ENCODE data around the gene DIS3. TPM values are rescaled to one million over a fixed set of nuclear protein-coding genes. Genes with fewer than 3 reads are reported as not detected.
A peak's percentile ranks its signal among the peaks of the same experiment; 100 is the strongest.

The DIS3 gene, protein sequence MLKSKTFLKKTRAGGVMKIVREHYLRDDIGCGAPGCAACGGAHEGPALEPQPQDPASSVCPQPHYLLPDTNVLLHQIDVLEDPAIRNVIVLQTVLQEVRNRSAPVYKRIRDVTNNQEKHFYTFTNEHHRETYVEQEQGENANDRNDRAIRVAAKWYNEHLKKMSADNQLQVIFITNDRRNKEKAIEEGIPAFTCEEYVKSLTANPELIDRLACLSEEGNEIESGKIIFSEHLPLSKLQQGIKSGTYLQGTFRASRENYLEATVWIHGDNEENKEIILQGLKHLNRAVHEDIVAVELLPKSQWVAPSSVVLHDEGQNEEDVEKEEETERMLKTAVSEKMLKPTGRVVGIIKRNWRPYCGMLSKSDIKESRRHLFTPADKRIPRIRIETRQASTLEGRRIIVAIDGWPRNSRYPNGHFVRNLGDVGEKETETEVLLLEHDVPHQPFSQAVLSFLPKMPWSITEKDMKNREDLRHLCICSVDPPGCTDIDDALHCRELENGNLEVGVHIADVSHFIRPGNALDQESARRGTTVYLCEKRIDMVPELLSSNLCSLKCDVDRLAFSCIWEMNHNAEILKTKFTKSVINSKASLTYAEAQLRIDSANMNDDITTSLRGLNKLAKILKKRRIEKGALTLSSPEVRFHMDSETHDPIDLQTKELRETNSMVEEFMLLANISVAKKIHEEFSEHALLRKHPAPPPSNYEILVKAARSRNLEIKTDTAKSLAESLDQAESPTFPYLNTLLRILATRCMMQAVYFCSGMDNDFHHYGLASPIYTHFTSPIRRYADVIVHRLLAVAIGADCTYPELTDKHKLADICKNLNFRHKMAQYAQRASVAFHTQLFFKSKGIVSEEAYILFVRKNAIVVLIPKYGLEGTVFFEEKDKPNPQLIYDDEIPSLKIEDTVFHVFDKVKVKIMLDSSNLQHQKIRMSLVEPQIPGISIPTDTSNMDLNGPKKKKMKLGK
- total RNA-seq = 10 to 100 TPM; 30.0 to 34.4 (median 32.5) TPM

DNA sequence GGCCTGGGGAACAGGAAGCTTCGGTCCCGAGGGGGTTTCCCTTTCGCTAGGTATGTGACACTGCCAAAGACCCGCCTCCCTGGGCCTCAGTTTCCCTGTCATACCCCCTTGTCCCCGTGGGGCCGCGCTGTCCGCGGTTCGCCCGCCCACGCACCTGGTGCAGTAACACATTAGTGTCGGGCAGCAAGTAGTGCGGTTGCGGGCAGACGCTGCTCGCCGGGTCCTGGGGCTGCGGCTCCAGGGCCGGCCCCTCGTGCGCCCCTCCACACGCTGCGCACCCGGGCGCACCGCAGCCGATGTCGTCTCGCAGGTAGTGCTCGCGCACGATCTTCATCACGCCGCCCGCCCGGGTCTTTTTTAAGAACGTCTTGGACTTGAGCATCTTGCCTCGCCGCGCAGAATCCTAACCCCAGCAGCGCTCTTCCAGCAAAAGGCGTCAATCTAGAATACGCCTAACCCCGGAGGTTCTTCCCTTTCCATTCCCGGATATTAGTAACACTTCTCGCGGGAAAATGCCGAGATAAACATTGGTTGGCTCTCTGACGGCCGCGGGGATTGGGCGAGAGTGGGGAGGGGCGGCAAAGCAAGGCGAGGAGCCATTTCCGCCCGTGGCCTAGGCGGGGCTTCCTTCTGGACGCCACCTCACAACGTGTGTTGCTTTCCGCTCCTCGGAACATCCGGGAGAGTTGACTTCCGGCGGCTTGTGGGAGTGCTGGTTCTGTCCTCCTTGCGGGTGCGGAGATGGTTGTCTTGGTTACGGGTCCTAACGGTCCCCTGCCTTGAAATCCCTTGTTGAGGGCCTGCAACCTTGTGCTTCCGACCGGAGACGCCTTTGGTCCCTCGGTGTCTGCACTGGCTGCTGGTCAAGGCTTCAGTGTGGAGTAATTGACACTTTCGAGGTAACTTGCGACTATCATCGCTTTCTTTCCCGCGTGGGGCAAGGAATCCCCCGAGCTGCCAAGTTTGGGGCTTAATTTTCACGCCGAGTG is at the start of gene DIS3, which contains the start of gene PIBF1:
Gene DIS3 (minus strand): TSS at position 450 of the 989 bp plus-strand sequence. CDS start 68 bp downstream, at position 382.
Gene PIBF1 (plus strand): TSS at position 683 of the 989 bp plus-strand sequence. CDS start 1,337 bp downstream, outside the sequence.
- no peaks in the 10 kb centered on the region for H3K9me3 ChIP-seq
- H3K4me3 ChIP-seq (replicated peaks in 1 of 3) = peak within 1 kb of the TSS; percentile 91
- intact Hi-C loops (cut with DNase I) = no loop called here
- H3K36me3 ChIP-seq = peaks cover 9 to 14% of the 10 kb centered on the region in 2 donors
- peak within 1 kb of the TSS; percentile 72 to 77 (median 73) for H3K27ac ChIP-seq
- peaks cover 20 to 28% of the 10 kb centered on the region in 2 donors for H3K4me1 ChIP-seq
- 0% methylated on average over 44 to 45 of the region's 81 CpGs for WGBS, 2 donors
- no peaks in the 10 kb centered on the region for H3K27me3 ChIP-seq
- DNase-seq = peak; percentile 98
- TF ChIP-seq POLR2A (IDR thresholded peaks at IDR 0.05) = peak in 1 of 2 donors; percentile 84
- TF ChIP-seq, protein P1, sequence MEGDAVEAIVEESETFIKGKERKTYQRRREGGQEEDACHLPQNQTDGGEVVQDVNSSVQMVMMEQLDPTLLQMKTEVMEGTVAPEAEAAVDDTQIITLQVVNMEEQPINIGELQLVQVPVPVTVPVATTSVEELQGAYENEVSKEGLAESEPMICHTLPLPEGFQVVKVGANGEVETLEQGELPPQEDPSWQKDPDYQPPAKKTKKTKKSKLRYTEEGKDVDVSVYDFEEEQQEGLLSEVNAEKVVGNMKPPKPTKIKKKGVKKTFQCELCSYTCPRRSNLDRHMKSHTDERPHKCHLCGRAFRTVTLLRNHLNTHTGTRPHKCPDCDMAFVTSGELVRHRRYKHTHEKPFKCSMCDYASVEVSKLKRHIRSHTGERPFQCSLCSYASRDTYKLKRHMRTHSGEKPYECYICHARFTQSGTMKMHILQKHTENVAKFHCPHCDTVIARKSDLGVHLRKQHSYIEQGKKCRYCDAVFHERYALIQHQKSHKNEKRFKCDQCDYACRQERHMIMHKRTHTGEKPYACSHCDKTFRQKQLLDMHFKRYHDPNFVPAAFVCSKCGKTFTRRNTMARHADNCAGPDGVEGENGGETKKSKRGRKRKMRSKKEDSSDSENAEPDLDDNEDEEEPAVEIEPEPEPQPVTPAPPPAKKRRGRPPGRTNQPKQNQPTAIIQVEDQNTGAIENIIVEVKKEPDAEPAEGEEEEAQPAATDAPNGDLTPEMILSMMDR (IDR thresholded peaks at IDR 0.05) = no peak

DNA sequence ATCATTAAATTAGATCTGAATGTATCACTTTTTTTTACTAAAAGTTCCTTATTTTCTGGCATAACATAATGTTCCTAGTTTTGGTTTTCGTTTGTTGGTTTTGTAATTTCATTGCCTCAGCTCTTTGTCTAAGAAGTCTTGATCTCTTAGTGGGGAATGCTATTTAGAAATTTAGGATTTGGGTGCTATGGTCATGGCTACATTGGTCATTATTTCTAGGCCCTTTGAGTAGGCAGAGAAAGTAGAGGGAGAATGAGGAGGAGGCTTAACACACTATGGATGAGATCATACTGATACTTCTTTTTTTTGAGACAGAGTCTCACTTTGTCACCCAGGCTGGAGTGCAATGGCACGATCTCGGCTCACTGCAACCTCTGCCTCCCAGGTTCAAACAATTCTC is 42.0 kb upstream of the DIS3 start:
- no peak overlapping the region for H3K27ac ChIP-seq
- H3K27me3 ChIP-seq = no peaks in the 10 kb centered on the region
- peaks cover 0 to 5% of the 10 kb centered on the region in 2 donors for H3K36me3 ChIP-seq
- TF ChIP-seq, protein P1 (IDR thresholded peaks at IDR 0.05) = no peak
- no peak for TF ChIP-seq POLR2A (IDR thresholded peaks at IDR 0.05)
- intact Hi-C loops (cut with DNase I) = no loop called here
- H3K4me3 ChIP-seq (replicated peaks in 1 of 3) = no peak overlapping the region
- WGBS, 2 donors = 96 to 97% methylated on average over 3 of the region's 3 CpGs
- no peaks in the 10 kb centered on the region for H3K9me3 ChIP-seq
- no peaks in the 10 kb centered on the region for H3K4me1 ChIP-seq
- DNase-seq = no peak

DNA sequence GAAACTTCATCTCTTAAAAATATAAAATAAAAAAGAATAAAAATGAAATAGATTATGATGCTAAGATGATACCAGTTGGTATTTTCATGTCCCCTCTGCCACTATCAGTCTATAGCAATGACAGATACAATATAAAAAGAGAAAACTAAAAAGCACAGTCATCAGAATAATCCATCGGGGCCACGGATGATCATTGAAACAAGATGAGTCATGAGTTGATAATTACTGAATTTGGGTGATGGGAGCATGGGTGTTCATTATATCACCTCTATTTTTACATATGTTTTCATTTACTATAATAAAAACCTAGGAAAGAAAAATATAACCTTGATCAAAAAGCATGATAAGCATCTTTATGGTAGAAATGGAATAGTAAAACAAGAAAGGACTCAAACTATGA is 41.4 kb upstream of the DIS3 start:
- H3K36me3 ChIP-seq = peaks cover 0 to 5% of the 10 kb centered on the region in 2 donors
- DNase-seq = no peak
- intact Hi-C loops (cut with DNase I) = no loop called here
- no peak overlapping the region for H3K27ac ChIP-seq
- no peaks in the 10 kb centered on the region for H3K9me3 ChIP-seq
- TF ChIP-seq, protein P1 (IDR thresholded peaks at IDR 0.05) = no peak
- no peak for TF ChIP-seq POLR2A (IDR thresholded peaks at IDR 0.05)
- WGBS, 2 donors = 94 to 98% methylated on average over 2 of the region's 2 CpGs
- no peak overlapping the region for H3K4me3 ChIP-seq (replicated peaks in 1 of 3)
- H3K27me3 ChIP-seq = no peaks in the 10 kb centered on the region
- H3K4me1 ChIP-seq = no peaks in the 10 kb centered on the region

DNA sequence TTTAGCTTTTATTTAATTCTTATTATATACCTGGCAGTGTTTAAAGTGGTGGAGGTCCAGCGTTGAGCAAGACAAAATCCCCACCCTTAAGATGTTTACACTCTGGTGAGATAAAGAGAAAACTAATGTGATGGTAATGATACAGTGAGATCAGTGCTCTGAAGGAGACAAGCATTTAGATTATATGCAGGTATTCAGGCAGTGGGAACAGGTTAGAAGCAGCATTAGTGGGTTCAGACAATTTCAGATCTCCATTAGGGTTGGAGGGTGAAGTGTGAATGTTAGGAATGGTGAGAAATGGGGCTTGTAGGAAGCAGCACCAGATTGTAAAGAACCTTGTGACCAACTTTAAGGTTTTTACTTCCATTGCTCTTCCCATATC is 39.2 kb upstream of the DIS3 start:
- Histone ChIP-seq H3K27me3 (no peaks in the 10 kb centered on the region), H3K27ac (no peak overlapping the region), H3K9me3 (no peaks in the 10 kb centered on the region), H3K36me3 (no peaks in the 10 kb centered on the region), H3K4me1 (no peaks in the 10 kb centered on the region), H3K4me3 (replicated peaks in 1 of 3) (no peak overlapping the region)
- WGBS, 2 donors = 49 to 53% methylated on average over 1 of the region's 1 CpG
- intact Hi-C loops (cut with DNase I) = no loop called here
- DNase-seq = no peak
- TF ChIP-seq, protein P1 (IDR thresholded peaks at IDR 0.05) = no peak
- no peak for TF ChIP-seq POLR2A (IDR thresholded peaks at IDR 0.05)
